Measurements from ENCODE around the gene HES1.

HES1 gene

DNA sequence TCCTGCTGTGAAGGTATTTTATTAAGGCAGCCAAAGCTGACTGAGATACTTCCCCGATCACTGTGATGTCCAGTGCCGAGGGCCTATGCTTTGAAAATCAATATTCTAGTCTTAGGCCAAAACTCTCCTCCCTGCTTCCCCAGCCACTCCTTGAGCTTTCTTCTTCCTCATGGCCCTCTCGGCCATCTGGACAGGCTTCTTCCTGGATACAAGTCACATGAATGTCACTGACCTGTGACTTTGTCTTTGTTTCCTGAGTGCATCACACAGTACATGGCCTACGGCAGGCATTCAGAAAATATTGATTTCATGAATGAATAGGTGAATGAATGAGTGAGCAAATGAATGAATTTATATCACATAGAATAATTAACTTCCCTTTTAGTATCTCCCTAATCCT, 24.6 kb upstream of the HES1 start:
- no peak overlapping the region for H3K27ac Mint-ChIP-seq
- H3K9me3 Mint-ChIP-seq = no peaks in the 10 kb centered on the region
- H3K4me3 Mint-ChIP-seq = no peak overlapping the region
- H3K36me3 Mint-ChIP-seq (ENCODE audit: low read depth) = no peaks in the 10 kb centered on the region
- peaks cover 28% of the 10 kb centered on the region for H3K27me3 Mint-ChIP-seq (ENCODE audit: low read depth)
- no peaks in the 10 kb centered on the region for H3K4me1 Mint-ChIP-seq (ENCODE audit: low read depth)

DNA sequence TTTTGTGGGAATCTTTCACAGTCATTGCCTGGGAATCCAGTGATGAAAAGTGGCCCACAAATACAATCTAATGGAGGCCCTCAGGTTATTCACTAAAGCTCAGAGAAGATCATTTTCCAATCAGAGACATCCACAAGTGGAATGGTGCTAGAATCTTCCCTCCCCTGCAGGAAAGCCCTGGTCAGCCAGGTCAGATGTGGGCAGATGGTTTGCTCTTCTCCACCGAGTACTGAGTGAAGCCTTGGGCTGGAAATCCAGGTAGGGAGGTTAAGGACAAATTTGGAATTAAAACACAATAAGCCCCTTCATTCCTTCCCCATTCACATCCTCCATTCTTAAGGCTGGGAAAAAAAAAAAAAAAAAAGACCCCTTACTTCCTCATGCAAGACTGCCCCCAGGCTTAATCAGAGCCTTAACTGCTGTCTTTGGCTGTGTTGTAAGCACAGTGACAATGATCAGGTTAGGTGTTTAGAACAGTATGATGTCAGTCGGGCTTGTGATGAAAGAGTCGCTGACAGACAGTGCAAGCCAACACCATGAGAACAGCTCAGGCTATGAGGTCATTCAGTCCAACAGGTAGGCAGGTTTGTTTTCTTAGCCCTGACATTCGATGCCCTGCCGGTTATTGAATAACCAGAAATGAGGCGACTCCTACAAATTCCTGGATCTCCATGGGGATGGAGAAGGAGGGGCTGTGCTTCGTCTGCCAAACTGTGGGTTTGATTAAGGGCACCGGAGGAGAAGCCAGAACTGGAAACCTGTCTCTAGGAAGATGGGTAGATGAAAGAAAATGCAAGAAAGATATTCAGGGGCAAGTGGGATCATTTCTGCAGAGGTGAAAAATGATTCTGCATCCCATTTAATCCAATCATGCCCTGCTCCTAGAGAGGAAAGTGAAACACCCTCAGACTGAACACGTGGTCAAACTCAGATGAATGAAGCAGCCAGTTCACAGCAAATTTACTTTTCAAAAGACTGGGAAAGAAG, 23.5 kb upstream of the HES1 start:
- no peak overlapping the region for H3K4me3 Mint-ChIP-seq
- H3K9me3 Mint-ChIP-seq = no peaks in the 10 kb centered on the region

DNA sequence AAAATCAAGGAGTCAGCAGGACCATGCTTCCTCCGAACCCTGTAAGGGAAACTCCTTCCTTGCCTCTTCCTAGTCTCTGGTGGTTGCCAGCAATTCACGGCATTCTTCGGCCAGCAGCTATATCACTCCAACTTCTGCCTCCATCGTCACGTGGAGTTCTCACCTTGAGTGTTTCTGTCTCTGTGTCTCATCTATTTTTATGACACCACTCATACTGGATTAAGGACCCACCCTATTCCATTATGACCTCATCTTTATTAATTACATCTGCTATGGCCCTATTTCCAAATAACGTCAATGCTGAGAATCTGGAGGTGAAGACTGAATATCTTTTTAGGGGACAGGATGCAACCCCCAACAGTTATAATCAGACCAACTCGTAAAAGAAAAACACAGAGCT, 21.8 kb upstream of the HES1 start:
- H3K27ac Mint-ChIP-seq = no peak overlapping the region
- peaks cover 33% of the 10 kb centered on the region for H3K27me3 Mint-ChIP-seq (ENCODE audit: low read depth)
- H3K4me3 Mint-ChIP-seq = no peak overlapping the region
- no peaks in the 10 kb centered on the region for H3K36me3 Mint-ChIP-seq (ENCODE audit: low read depth)
- H3K9me3 Mint-ChIP-seq = no peaks in the 10 kb centered on the region
- H3K4me1 Mint-ChIP-seq (ENCODE audit: low read depth) = no peaks in the 10 kb centered on the region

More for the DNA sequence above, 23.5 kb upstream of the HES1 start:
- peaks cover 31% of the 10 kb centered on the region for H3K27me3 Mint-ChIP-seq (ENCODE audit: low read depth)
- no peaks in the 10 kb centered on the region for H3K36me3 Mint-ChIP-seq (ENCODE audit: low read depth)
- no peaks in the 10 kb centered on the region for H3K4me1 Mint-ChIP-seq (ENCODE audit: low read depth)
- no peak overlapping the region for H3K27ac Mint-ChIP-seq

DNA sequence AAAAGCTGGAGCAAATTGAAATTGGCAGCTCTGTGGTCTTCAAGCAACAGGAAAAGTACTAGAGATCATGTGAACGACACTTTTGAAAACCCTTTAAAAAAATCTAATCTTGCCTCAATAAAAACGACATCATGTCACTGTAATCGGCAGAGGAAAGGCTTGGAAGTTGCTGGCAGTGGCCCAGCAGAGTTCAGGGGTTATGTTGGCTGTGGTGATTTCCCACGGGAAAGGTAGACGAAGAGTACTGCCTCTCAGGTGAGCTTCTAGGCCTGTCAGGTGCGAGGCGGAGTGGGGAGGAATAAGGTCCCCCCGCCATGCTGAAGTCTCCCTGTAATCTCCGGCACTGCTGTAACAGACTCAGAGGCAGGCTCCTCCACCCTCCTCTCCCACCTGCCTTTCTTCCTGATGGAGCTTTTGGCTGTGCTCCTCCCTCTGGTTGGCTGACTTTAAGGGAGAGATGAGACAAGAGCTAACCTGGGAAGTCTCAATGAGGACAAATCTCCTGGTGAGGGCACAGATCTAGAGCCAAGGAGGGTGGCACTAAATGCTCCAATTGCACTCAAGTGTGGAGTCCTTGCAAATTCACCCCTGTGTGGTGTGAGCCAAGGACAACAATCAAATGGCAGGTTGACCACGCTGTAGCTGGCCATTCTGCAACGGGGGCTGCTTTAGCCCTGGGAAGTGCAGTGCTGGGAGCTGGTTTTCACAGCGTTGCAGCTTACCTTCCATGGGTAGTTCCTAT, 18.7 kb upstream of the HES1 start:
- Mint-ChIP-seq H3K27ac (no peak overlapping the region), H3K27me3 (ENCODE audit: low read depth) (peaks cover 47% of the 10 kb centered on the region), H3K9me3 (no peaks in the 10 kb centered on the region), H3K36me3 (ENCODE audit: low read depth) (no peaks in the 10 kb centered on the region), H3K4me1 (ENCODE audit: low read depth) (no peaks in the 10 kb centered on the region), H3K4me3 (no peak overlapping the region)

DNA sequence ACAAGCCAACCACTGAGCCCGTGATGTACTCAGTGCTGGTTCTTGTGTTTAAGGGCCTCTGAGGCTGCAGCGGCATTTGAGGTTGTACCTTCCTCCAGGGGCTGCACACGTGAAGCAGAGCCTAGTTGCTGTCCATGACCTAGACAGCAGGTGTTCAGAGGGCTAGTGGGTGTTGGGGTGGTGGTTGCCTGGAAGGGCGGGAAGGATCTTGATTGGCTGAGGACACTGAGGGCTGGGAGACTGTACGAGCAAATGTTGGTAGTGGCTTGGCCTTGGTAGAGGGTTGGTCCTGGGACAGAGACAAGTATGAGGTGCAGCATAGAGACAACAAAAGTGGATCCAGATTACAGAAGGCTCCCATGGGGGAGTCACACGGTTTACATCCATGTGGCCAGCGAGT, 17.0 kb upstream of the HES1 start:
- Mint-ChIP-seq H3K4me3 (no peak overlapping the region), H3K36me3 (ENCODE audit: low read depth) (no peaks in the 10 kb centered on the region), H3K9me3 (no peaks in the 10 kb centered on the region), H3K27me3 (ENCODE audit: low read depth) (peaks cover 57% of the 10 kb centered on the region), H3K4me1 (ENCODE audit: low read depth) (no peaks in the 10 kb centered on the region), H3K27ac (no peak overlapping the region)

DNA sequence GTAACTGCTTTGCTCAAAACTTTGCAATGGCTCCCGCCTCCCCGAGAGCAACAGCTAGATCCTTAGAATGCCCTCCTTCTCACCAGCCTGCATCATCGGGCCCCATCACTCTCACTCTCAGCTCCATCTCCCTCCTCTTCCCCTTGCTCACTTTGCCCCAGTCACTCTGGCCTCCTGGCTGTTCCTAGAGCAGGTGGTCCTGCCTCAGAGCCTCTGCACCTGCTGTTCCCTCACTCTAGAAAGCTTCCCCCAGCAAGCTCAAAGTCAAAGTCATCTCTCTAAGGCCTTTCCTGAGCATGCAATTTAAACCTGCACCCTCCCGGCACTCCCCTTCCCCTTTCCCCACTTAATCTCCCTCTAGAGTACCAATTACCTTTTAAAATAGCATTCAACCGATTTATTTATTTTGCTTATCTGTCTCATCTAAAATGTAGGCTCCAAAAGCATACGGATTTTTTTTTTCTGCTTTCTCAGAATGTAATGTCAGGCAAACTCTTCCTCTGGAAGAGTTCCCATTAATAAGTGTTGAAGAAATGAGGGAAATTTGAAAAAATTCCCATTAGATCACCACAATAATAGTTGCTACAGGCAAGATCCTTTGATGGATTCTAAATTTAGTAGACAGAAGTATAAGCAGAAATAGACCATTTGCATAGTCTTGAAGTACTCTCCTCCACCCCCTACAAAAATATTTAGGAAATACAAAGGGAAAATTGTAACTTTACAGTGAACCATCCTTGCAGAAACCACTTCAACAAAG, 15.9 kb upstream of the HES1 start:
- Mint-ChIP-seq H3K9me3 (no peaks in the 10 kb centered on the region), H3K4me3 (no peak overlapping the region), H3K36me3 (ENCODE audit: low read depth) (no peaks in the 10 kb centered on the region), H3K27ac (no peak overlapping the region), H3K27me3 (ENCODE audit: low read depth) (peaks cover 62% of the 10 kb centered on the region), H3K4me1 (ENCODE audit: low read depth) (no peaks in the 10 kb centered on the region)

DNA sequence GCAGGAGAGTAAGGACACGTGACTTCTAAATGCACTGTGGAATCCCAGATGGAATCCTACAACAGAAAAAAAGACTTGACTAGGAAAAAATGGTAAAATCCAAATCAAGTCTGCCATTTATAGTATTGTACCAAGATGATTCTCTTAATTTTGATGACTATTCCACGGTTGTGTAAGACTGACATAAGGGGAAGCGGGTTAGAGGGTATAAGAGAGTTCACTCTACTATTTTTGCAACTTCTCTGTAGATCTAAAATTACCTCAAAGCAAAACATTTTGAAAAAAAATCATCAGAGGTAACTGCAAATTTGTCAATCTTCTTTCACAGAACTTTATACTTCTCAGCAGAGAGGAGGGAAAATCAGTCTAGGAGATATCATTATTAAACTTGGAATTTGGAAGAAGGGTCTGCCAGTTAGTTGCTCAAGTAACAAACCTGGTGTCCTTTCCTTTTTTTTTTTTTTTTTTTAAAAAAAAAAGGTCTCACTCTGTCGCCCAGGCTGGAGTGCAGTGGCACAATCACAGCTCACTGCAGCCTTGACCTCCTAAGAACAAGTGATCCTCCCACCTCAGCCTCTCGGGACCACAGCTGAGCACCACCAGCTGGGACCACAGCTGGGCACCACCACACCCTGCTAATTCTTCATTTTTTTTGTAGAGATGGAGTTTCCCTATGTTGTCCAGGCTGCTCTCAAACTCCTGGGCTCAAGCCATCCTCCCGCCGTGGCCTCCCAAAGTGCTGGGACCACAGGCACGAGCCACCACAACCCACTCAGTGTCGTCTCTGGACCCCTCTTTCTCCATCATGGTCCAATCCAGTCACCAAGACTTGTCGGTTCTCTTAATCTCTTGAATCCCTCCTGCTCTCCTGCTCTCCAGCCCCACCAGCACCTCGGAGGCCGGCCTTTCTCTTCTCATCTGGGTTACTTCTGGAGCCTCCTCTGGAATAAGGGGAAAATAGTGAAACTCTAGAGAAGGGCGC, 14.9 kb upstream of the HES1 start:
- H3K27ac Mint-ChIP-seq = no peak overlapping the region
- no peaks in the 10 kb centered on the region for H3K9me3 Mint-ChIP-seq
- peaks cover 69% of the 10 kb centered on the region for H3K27me3 Mint-ChIP-seq (ENCODE audit: low read depth)
- no peak overlapping the region for H3K4me3 Mint-ChIP-seq
- H3K4me1 Mint-ChIP-seq (ENCODE audit: low read depth) = no peaks in the 10 kb centered on the region
- no peaks in the 10 kb centered on the region for H3K36me3 Mint-ChIP-seq (ENCODE audit: low read depth)

DNA sequence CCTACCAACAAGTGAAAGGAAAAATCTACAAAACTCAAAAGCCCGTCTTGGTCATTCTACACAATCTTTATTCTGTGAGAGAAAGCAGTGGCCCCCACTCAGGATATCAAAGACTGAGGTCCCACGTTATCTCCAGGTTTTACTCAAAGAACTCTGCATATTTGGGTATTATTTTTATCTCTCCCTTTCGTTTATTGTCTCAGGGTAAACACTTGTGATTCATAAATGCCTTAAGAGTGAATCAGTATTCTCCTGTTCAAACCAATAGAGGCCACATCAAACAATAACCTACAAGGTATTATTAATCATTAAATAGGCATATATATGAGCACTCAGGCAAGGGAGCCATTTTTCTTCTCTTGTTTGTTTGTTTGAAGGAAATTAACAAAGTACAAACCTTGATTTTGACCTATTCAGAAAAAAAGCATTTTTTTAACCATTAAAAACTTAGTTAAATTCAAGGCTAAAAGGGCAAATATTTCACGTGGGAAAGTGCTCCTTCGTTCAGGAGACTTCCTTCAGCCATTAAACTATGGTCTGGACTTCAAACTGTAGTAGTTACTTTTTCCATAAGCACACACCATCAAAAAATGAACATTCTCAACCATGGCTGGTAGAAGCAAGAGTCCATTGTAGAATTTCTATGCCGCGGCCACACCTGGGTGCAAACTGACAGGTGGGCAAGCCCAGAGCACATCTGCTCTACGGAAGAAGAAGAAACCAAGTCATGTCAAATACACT, 13.9 kb upstream of the HES1 start:
- Mint-ChIP-seq H3K27ac (no peak overlapping the region), H3K4me3 (no peak overlapping the region), H3K27me3 (ENCODE audit: low read depth) (peaks cover 71% of the 10 kb centered on the region), H3K9me3 (no peaks in the 10 kb centered on the region), H3K36me3 (ENCODE audit: low read depth) (no peaks in the 10 kb centered on the region), H3K4me1 (ENCODE audit: low read depth) (no peaks in the 10 kb centered on the region)

DNA sequence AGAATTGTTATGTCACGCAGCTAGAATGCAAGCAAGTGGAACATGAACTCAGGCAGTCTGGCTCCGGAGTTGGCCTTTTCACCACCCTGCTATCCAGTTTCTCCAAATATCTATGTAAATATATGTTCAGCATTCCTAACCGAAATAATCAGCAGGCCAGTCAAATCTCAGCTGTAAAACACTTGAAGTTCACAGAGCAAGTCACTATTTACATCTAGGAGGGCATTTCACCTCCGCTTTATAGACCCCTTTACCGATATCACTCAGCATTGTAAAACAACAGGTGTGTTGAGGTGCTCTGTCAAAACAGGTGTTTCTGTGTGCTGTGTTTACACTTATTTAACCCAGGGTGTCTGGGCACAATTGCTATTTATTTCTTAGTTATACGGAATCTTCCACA, 12.2 kb upstream of the HES1 start:
- Mint-ChIP-seq H3K27ac (no peak overlapping the region), H3K9me3 (no peaks in the 10 kb centered on the region), H3K27me3 (ENCODE audit: low read depth) (peaks cover 75% of the 10 kb centered on the region)

DNA sequence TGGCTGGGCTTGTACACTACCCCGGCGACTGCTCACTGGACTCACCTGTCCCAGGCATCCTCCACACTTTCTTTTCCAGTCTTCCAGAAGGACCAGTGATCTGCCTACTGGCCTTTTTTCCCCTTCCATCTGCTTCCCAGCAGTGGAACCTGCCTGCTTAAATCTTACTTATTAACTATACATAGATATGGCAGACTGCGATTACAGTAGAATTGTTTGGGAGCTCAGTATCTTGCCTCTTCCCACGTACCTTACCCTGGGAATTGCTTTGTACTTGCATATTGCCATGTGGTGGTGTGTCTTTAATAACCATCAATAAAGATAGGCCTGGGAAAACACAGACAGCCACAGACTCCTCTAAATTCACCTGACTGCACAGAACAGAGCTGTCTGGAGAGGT, 11.8 kb upstream of the HES1 start:
- no peak overlapping the region for H3K27ac Mint-ChIP-seq
- peaks cover 71% of the 10 kb centered on the region for H3K27me3 Mint-ChIP-seq (ENCODE audit: low read depth)
- H3K36me3 Mint-ChIP-seq (ENCODE audit: low read depth) = peaks cover 4% of the 10 kb centered on the region
- H3K4me1 Mint-ChIP-seq (ENCODE audit: low read depth) = peaks cover 5% of the 10 kb centered on the region
- no peak overlapping the region for H3K4me3 Mint-ChIP-seq
- H3K9me3 Mint-ChIP-seq = no peaks in the 10 kb centered on the region

More for the DNA sequence above, 12.2 kb upstream of the HES1 start:
- no peak overlapping the region for H3K4me3 Mint-ChIP-seq
- peaks cover 4% of the 10 kb centered on the region for H3K36me3 Mint-ChIP-seq (ENCODE audit: low read depth)
- peaks cover 5% of the 10 kb centered on the region for H3K4me1 Mint-ChIP-seq (ENCODE audit: low read depth)

DNA sequence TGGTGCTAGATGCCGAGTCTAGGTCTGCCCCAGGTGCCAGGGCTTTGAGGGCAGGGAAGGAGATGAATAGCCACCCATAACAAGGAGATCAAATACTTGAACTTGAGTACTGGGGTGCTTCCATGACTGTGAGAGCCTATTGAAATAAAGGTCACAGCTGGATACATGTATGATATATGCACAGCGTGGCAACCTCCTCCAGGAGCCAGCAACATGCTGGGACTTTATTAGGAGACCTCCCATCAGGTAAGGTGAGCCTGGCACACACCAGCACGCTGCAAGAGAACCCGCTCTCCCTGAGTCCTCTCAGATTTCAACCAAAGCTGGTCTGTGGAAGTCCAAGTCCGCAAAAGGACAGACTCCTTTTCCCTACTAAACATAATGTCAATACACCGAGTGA, 10.5 kb upstream of the HES1 start:
- peaks cover 7% of the 10 kb centered on the region for H3K4me1 Mint-ChIP-seq (ENCODE audit: low read depth)

DNA sequence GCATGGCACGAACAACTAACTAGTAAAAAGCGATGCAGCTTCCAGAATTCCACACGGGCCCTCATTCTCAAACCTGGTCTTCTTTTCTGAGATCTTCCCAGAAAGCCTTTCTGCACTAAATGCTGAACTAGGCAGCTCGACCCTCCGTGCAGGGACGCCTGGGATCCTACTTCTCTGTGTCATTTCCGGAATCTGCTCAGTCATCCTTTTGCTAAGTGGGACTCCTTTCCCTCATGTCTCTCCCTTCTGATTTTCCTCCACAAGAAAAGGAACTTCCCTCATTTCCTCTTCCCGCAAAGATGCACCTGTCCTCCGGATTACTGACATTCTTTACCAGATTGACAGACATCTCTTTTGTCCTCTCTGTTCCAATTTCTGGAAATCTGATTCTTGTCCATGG, 9.2 kb upstream of the HES1 start:
- H3K4me1 Mint-ChIP-seq (ENCODE audit: low read depth) = peaks cover 16% of the 10 kb centered on the region
- no peak overlapping the region for H3K27ac Mint-ChIP-seq
- H3K27me3 Mint-ChIP-seq (ENCODE audit: low read depth) = peaks cover 63% of the 10 kb centered on the region
- H3K36me3 Mint-ChIP-seq (ENCODE audit: low read depth) = peaks cover 4% of the 10 kb centered on the region
- no peak overlapping the region for H3K4me3 Mint-ChIP-seq
- no peaks in the 10 kb centered on the region for H3K9me3 Mint-ChIP-seq

More for the DNA sequence above, 10.5 kb upstream of the HES1 start:
- Mint-ChIP-seq H3K9me3 (no peaks in the 10 kb centered on the region), H3K27me3 (ENCODE audit: low read depth) (peaks cover 66% of the 10 kb centered on the region), H3K36me3 (ENCODE audit: low read depth) (peaks cover 4% of the 10 kb centered on the region), H3K27ac (no peak overlapping the region), H3K4me3 (no peak overlapping the region)
